H9 (cell line): ENCODE results near the gene CDH15. TPM values are rescaled to one million over a fixed set of nuclear protein-coding genes. Genes with fewer than 3 reads are reported as not detected.
"Not testable (repeated sequence)": the region's sequence is repeated elsewhere in the genome, so short reads cannot be mapped to it uniquely, and the experiment has no call there.

ENCODE experiments used
- DNase-seq: peaks from one replicate; pipeline ENCODE4 v3.0.0-alpha.2; 2017
- H2AFZ ChIP-seq: one replicate; pipeline ENCODE4 v1.6.1; 2013; ENCODE audit warnings: mild to moderate bottlenecking, low read length, control low read depth, moderate library complexity
- H2AK5ac ChIP-seq: 2 replicates; pipeline ENCODE4 v1.6.1; 2013; ENCODE audit warnings: low read length, control low read depth, mixed read lengths; ENCODE audit not compliant: insufficient read length
- H2BK120ac ChIP-seq: one replicate; pipeline ENCODE4 v1.6.1; 2013; ENCODE audit warnings: low read depth, mild to moderate bottlenecking, low read length, control low read depth, inconsistent platforms; ENCODE audit not compliant: poor library complexity, severe bottlenecking
- H2BK12ac ChIP-seq: 2 replicates; pipeline ENCODE4 v1.6.1; 2013; ENCODE audit warnings: low read length, control low read depth, mixed read lengths, low read depth; ENCODE audit not compliant: insufficient read length
- H2BK15ac ChIP-seq: 2 replicates; pipeline ENCODE4 v1.6.1; 2013; ENCODE audit warnings: low read depth, low read length, control low read depth
- H2BK20ac ChIP-seq: one replicate; pipeline ENCODE4 v1.6.1; 2013; ENCODE audit warnings: low read depth, mild to moderate bottlenecking, low read length, control low read depth, inconsistent platforms; ENCODE audit not compliant: poor library complexity, severe bottlenecking
- H2BK5ac ChIP-seq: 2 replicates; pipeline ENCODE4 v1.6.1; 2013; ENCODE audit warnings: low read length, control low read depth, mixed read lengths; ENCODE audit not compliant: insufficient read length
- H3K14ac ChIP-seq: 2 replicates; pipeline ENCODE4 v1.6.1; 2013; ENCODE audit warnings: low read length, control low read depth; ENCODE audit not compliant: insufficient read depth
- H3K18ac ChIP-seq: 2 replicates; pipeline ENCODE4 v1.6.1; 2013; ENCODE audit warnings: low read depth, mild to moderate bottlenecking, mixed read lengths, low read length, control low read depth; ENCODE audit not compliant: insufficient read length
- H3K23ac ChIP-seq: 2 replicates; pipeline ENCODE4 v1.6.1; 2013; ENCODE audit warnings: low read length, control low read depth, mixed read lengths, low read depth; ENCODE audit not compliant: insufficient read length
- H3K23me2 ChIP-seq: 2 replicates; pipeline ENCODE4 v1.6.1; 2013; ENCODE audit warnings: low read depth, mild to moderate bottlenecking, mixed read lengths, low read length, control low read depth; ENCODE audit not compliant: insufficient read length, poor library complexity, severe bottlenecking
- H3K27ac ChIP-seq: 2 replicates; pipeline ENCODE4 v1.5.1; 2013; ENCODE audit warnings: low read length, control low read depth, mixed read lengths, low read depth; ENCODE audit not compliant: insufficient read length
- H3K27me3 ChIP-seq: 2 replicates; pipeline ENCODE4 v1.6.1; 2013; ENCODE audit warnings: low read length, control low read depth, inconsistent platforms; ENCODE audit not compliant: insufficient read depth
- H3K4ac ChIP-seq: 2 replicates; pipeline ENCODE4 v1.6.1; 2013; ENCODE audit warnings: low read depth, mild to moderate bottlenecking, control low read depth, inconsistent platforms, low read length, moderate library complexity
- H3K4me1 ChIP-seq: 2 replicates; pipeline ENCODE4 v1.6.1; 2013; ENCODE audit warnings: low read length, control low read depth, inconsistent platforms; ENCODE audit not compliant: insufficient read depth
- H3K4me2 ChIP-seq: 2 replicates; pipeline ENCODE4 v1.6.1; 2013; ENCODE audit warnings: low read length, control low read depth, mixed read lengths; ENCODE audit not compliant: insufficient read length, insufficient read depth
- H3K56ac ChIP-seq: 2 replicates; pipeline ENCODE4 v1.6.1; 2013; ENCODE audit warnings: low read depth, mild to moderate bottlenecking, mixed read lengths, low read length, control low read depth; ENCODE audit not compliant: insufficient read length
- H3K79me1 ChIP-seq: 2 replicates; pipeline ENCODE4 v1.6.1; 2013; ENCODE audit warnings: low read depth, mild to moderate bottlenecking, moderate library complexity, low read length, control low read depth, inconsistent platforms; ENCODE audit not compliant: insufficient read depth, poor library complexity, severe bottlenecking
- H3K79me2 ChIP-seq: 2 replicates; pipeline ENCODE4 v1.6.1; 2013; ENCODE audit warnings: low read length, control low read depth, inconsistent platforms; ENCODE audit not compliant: insufficient read depth
- H3K9ac ChIP-seq: 2 replicates; pipeline ENCODE4 v1.6.1; 2013; ENCODE audit warnings: low read length, control low read depth, mixed read lengths; ENCODE audit not compliant: insufficient read length; ENCODE audit errors: extremely low read depth
- H3K9me3 ChIP-seq: one replicate; pipeline ENCODE4 v1.6.1; 2013; ENCODE audit warnings: low read depth, low read length, inconsistent platforms; ENCODE audit not compliant: control insufficient read depth
- H3T11ph ChIP-seq: one replicate; pipeline ENCODE4 v1.6.1; 2013; ENCODE audit warnings: mild to moderate bottlenecking, low read length, control low read depth, inconsistent platforms
- H4K20me1 ChIP-seq: one replicate; pipeline ENCODE4 v1.6.1; 2013; ENCODE audit not compliant: control insufficient read depth, insufficient read length, insufficient read depth
- H4K5ac ChIP-seq: 2 replicates; pipeline ENCODE4 v1.6.1; 2013; ENCODE audit warnings: low read depth, mild to moderate bottlenecking, mixed read lengths, low read length, control low read depth; ENCODE audit not compliant: insufficient read length
- H4K8ac ChIP-seq: replicated peaks from 2 replicates; pipeline ENCODE4 v1.6.1; 2013; ENCODE audit warnings: low read length, control low read depth, mixed read lengths, low read depth; ENCODE audit not compliant: insufficient read length
- H4K91ac ChIP-seq: 2 replicates; pipeline ENCODE4 v1.6.1; 2013; ENCODE audit warnings: low read depth, mild to moderate bottlenecking, moderate library complexity, mixed read lengths, low read length, control low read depth; ENCODE audit not compliant: insufficient read length
- H3K27ac Mint-ChIP-seq, 3 experiments: 2 replicates in 2 of 3; 3 replicates in 1 of 3; pipeline ENCODE4 v1.8.0; 2020 to 2021; ENCODE audit warnings: mixed read lengths in 3 of 3, mild to moderate bottlenecking in 1 of 3, moderate library complexity in 1 of 3
- H3K27me3 Mint-ChIP-seq: 2 replicates; pipeline ENCODE4 v1.8.0; 2021; ENCODE audit warnings: low read depth, mild to moderate bottlenecking, moderate library complexity, mixed read lengths
- H3K36me3 Mint-ChIP-seq, 3 experiments: 2 replicates in 2 of 3; 3 replicates in 1 of 3; pipeline ENCODE4 v1.8.0; 2020 to 2021; ENCODE audit warnings: low read depth in 3 of 3, mixed read lengths in 3 of 3; ENCODE audit not compliant: insufficient read depth in 1 of 3
- H3K4me1 Mint-ChIP-seq, 2 experiments: 2 replicates each; pipeline ENCODE4 v1.8.0; 2020; ENCODE audit warnings: mixed read lengths in 2 of 2
- H3K4me3 Mint-ChIP-seq, 2 experiments: 2 replicates in 1 of 2; 3 replicates in 1 of 2; pipeline ENCODE4 v1.8.0; 2020 to 2021; ENCODE audit warnings: mild to moderate bottlenecking in 2 of 2, mixed read lengths in 2 of 2, moderate library complexity in 1 of 2
- H3K9me3 Mint-ChIP-seq, 2 experiments: 2 replicates in 1 of 2; 3 replicates in 1 of 2; pipeline ENCODE4 v1.8.0; 2020; ENCODE audit warnings: mild to moderate bottlenecking in 2 of 2, mixed read lengths in 2 of 2, moderate library complexity in 1 of 2
- CTCF ChIP-seq: fragments of 200-600 bp; sonication (generic); conservative IDR thresholded peaks from 3 replicates; pipeline ENCODE4 v1.8.0; 2021; ENCODE audit warnings: antibody characterized with exemption, mild to moderate bottlenecking
- WGBS: extraction: QIAGEN DNeasy Blood & Tissue Kit; methylation state at CpG from one replicate; pipeline ENCODE4 v1.1.7; 2013; ENCODE audit warnings: missing lambda C conversion rate, low lambda C conversion rate, mixed read lengths; ENCODE audit not compliant: insufficient read length; ENCODE audit errors: extremely low coverage; 5-methylcytosine and 5-hydroxymethylcytosine counted together
- total RNA-seq: library from RNA; stranded (reverse); gene quantifications from 2 replicates; pipeline ENCODE4 v1.2.1, GENCODE V29; 2021

Gene CDH15
- total RNA-seq, 1 experiment from 2014 or later, result 0.28 TPM

- Histone ChIP-seq H4K20me1 (no peaks in the 10 kb centered on the region), H3K18ac (no peak overlapping the region), H3K27me3 (no peaks in the 10 kb centered on the region), H3K4me1 (no peaks in the 10 kb centered on the region), H2AFZ (no peak overlapping the region), H2BK5ac (no peak overlapping the region), H4K5ac (no peak overlapping the region), H2BK12ac (no peak overlapping the region), H3K4me2 (no peak overlapping the region), H3K79me2 (no peaks in the 10 kb centered on the region), H3T11ph (no peak overlapping the region), H3K27ac (no peak overlapping the region), H4K91ac (no peak overlapping the region), H4K8ac (no peak overlapping the region), H2AK5ac (no peak overlapping the region), H3K9ac (no peak overlapping the region), H2BK20ac (no peak overlapping the region), H3K23ac (no peak overlapping the region), H2BK120ac (no peak overlapping the region), H2BK15ac (no peak overlapping the region), H3K14ac (no peak overlapping the region), H3K56ac (no peak overlapping the region), H3K4ac (no peak overlapping the region), H3K23me2 (no peaks in the 10 kb centered on the region), H3K79me1 (no peaks in the 10 kb centered on the region), H3K9me3 (no peaks in the 10 kb centered on the region)
- Mint-ChIP-seq H3K36me3 (no peaks in the 10 kb centered on the region), H3K27me3 (peaks cover 9% of the 10 kb centered on the region), H3K27ac (no peak overlapping the region), H3K4me1 (peaks cover 0 to 8% of the 10 kb centered on the region in 2 experiments; a peak in 1 of 4 replicates), H3K4me3 (no peak overlapping the region), H3K9me3 (0 out of 5 replicates have a peak, but pooled peaks cover 0 to 1% of the 10 kb centered on the region in 2 experiments)
- WGBS, result no CpG with 5 or more reads among the region's 20 CpGs
- DNase-seq, result no peak
- no peak for TF ChIP-seq CTCF
These were observed 6.5 kb upstream of the CDH15 start for GRCh38 chr16:89164847-89165680.

- not testable (repeated sequence) for H2BK15ac ChIP-seq, H3K23ac ChIP-seq, H3K9me3 Mint-ChIP-seq, H3K23me2 ChIP-seq, H4K8ac ChIP-seq, H2BK120ac ChIP-seq, H2BK20ac ChIP-seq, H4K91ac ChIP-seq, H3K79me1 ChIP-seq, H3K4me1 ChIP-seq, H2BK5ac ChIP-seq, H3K4ac ChIP-seq, H4K20me1 ChIP-seq, H3K4me2 ChIP-seq, H4K5ac ChIP-seq, H3K9me3 ChIP-seq, H3K79me2 ChIP-seq, H3K56ac ChIP-seq, H2BK12ac ChIP-seq, H3K4me3 Mint-ChIP-seq, H3K36me3 Mint-ChIP-seq, H3K18ac ChIP-seq, H3K27ac ChIP-seq, H2AFZ ChIP-seq, H3T11ph ChIP-seq, H3K9ac ChIP-seq, H3K27me3 ChIP-seq, H3K27ac Mint-ChIP-seq, H2AK5ac ChIP-seq, H3K14ac ChIP-seq, DNase-seq
- Mint-ChIP-seq H3K27me3 (peaks cover 15% of the 10 kb centered on the region), H3K4me1 (peaks cover 2 to 11% of the 10 kb centered on the region in 2 experiments)
- whole genome bisulfite sequencing, result no CpG with 5 or more reads among the region's 10 CpGs
These were observed 5.9 kb upstream of the CDH15 start for GRCh38 chr16:89165681-89165979.
